HepG2 (cell line): Measurements from ENCODE around the gene SVBP.

Source experiments
- MAX ChIP-seq: IDR thresholded peaks from 2 replicates; pipeline ENCODE4 v1.6.1; 2012; ENCODE audit warnings: inconsistent platforms
- MYC ChIP-seq: sonication (generic); formaldehyde crosslinking; IDR thresholded peaks from 2 replicates; pipeline ENCODE4 v1.9.0; 2021; ENCODE audit warnings: missing genetic modification reagents, borderline replicate concordance
- POLR2AphosphoS5 ChIP-seq: IDR thresholded peaks from 2 replicates; pipeline ENCODE4 v1.6.1; 2012; ENCODE audit warnings: low read depth, low read length
- TCF7L2 ChIP-seq: IDR thresholded peaks from 2 replicates; pipeline ENCODE4 v1.6.1; 2011; ENCODE audit warnings: mild to moderate bottlenecking, low read depth, low read length, moderate library complexity
- TF ChIP-seq, protein P1 (sequence below): IDR thresholded peaks from 2 replicates; pipeline ENCODE4 v1.6.1; 2012; ENCODE audit warnings: low read length, improper control_type of control experiment
- TF ChIP-seq, protein P2 (sequence below): sonication (generic); formaldehyde crosslinking; IDR thresholded peaks from 2 replicates; pipeline ENCODE4 v1.5.0; 2020; ENCODE audit warnings: mild to moderate bottlenecking, missing genetic modification reagents, moderate library complexity

DNA sequence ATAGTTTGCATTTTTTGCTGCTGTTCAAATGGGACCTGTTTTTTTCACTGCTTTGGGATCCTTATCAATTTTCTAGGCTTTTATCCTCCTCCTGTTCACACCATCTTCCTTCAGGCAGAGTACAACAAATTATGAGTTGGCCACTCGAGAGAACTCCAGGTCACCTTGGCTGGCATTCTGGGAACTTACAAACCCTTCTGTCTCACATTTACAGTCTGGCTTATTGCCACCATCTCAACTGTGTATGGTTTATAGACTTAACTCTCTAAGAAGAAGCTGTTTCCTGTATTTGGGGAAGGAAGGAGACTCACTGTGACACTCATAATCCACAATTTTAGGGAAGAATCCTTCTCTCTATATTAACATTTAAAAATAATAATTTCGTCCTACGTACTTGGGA lies 23.8 kb upstream of the SVBP start:
- no peak for TF ChIP-seq POLR2AphosphoS5
- TF ChIP-seq MAX, result no peak
- TF ChIP-seq, protein P1, sequence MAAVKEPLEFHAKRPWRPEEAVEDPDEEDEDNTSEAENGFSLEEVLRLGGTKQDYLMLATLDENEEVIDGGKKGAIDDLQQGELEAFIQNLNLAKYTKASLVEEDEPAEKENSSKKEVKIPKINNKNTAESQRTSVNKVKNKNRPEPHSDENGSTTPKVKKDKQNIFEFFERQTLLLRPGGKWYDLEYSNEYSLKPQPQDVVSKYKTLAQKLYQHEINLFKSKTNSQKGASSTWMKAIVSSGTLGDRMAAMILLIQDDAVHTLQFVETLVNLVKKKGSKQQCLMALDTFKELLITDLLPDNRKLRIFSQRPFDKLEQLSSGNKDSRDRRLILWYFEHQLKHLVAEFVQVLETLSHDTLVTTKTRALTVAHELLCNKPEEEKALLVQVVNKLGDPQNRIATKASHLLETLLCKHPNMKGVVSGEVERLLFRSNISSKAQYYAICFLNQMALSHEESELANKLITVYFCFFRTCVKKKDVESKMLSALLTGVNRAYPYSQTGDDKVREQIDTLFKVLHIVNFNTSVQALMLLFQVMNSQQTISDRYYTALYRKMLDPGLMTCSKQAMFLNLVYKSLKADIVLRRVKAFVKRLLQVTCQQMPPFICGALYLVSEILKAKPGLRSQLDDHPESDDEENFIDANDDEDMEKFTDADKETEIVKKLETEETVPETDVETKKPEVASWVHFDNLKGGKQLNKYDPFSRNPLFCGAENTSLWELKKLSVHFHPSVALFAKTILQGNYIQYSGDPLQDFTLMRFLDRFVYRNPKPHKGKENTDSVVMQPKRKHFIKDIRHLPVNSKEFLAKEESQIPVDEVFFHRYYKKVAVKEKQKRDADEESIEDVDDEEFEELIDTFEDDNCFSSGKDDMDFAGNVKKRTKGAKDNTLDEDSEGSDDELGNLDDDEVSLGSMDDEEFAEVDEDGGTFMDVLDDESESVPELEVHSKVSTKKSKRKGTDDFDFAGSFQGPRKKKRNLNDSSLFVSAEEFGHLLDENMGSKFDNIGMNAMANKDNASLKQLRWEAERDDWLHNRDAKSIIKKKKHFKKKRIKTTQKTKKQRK, result no peak
- no peak for TF ChIP-seq MYC
- TF ChIP-seq, protein P2, sequence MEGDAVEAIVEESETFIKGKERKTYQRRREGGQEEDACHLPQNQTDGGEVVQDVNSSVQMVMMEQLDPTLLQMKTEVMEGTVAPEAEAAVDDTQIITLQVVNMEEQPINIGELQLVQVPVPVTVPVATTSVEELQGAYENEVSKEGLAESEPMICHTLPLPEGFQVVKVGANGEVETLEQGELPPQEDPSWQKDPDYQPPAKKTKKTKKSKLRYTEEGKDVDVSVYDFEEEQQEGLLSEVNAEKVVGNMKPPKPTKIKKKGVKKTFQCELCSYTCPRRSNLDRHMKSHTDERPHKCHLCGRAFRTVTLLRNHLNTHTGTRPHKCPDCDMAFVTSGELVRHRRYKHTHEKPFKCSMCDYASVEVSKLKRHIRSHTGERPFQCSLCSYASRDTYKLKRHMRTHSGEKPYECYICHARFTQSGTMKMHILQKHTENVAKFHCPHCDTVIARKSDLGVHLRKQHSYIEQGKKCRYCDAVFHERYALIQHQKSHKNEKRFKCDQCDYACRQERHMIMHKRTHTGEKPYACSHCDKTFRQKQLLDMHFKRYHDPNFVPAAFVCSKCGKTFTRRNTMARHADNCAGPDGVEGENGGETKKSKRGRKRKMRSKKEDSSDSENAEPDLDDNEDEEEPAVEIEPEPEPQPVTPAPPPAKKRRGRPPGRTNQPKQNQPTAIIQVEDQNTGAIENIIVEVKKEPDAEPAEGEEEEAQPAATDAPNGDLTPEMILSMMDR, result no peak
- TF ChIP-seq TCF7L2, result no peak
